Brain pericyte (primary cell): ENCODE data around the gene KLHL3.
"Not testable (repeated sequence)": the region's sequence is repeated elsewhere in the genome, so short reads cannot be mapped to it uniquely, and the experiment has no call there.

Experiments used
- DNase-seq: peaks from one replicate; pipeline ENCODE4 v3.0.0-alpha.2; 2012; ENCODE audit warnings: low read depth, low spot score

Gene KLHL3, protein sequence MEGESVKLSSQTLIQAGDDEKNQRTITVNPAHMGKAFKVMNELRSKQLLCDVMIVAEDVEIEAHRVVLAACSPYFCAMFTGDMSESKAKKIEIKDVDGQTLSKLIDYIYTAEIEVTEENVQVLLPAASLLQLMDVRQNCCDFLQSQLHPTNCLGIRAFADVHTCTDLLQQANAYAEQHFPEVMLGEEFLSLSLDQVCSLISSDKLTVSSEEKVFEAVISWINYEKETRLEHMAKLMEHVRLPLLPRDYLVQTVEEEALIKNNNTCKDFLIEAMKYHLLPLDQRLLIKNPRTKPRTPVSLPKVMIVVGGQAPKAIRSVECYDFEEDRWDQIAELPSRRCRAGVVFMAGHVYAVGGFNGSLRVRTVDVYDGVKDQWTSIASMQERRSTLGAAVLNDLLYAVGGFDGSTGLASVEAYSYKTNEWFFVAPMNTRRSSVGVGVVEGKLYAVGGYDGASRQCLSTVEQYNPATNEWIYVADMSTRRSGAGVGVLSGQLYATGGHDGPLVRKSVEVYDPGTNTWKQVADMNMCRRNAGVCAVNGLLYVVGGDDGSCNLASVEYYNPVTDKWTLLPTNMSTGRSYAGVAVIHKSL

DNA sequence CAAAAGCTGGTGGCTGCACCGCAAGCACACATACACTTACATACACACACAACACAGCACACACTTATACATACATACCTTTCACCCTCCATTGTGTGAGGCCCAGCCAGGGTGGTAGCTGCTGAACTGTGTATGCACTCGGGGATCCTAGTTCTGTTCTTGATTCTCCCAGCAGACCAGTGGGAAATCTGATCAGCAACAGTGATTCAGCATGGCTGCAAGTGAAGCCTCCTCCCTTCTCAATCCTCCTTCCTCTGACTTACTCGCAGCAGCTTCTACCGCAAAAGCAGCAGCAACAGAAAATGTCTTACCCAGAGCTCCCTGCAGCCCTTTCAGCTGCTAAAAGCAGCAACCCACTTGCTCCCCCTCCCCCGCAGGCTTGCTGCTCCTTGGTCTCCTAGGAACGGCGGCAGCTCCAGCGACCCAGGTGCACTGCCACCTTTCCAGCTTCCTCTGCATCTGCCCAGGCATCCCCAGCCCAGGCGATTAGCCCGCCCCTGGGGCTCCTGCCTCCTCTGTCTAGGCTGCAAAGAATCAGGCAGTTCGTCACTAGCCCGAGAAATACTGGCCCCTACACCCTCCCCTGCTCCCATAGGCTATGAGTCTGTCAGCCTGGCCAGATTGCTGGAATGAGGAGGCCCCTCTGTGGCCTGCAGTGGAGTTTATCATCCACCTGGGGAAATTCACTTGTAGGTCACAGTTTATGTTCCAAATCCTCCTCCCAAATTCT lies at the start of gene KLHL3:
KLHL3 (minus strand) TSS at position 535 of the 730 bp plus-strand sequence; CDS start at position 92, 443 bp downstream.
- no peak for DNase-seq

DNA sequence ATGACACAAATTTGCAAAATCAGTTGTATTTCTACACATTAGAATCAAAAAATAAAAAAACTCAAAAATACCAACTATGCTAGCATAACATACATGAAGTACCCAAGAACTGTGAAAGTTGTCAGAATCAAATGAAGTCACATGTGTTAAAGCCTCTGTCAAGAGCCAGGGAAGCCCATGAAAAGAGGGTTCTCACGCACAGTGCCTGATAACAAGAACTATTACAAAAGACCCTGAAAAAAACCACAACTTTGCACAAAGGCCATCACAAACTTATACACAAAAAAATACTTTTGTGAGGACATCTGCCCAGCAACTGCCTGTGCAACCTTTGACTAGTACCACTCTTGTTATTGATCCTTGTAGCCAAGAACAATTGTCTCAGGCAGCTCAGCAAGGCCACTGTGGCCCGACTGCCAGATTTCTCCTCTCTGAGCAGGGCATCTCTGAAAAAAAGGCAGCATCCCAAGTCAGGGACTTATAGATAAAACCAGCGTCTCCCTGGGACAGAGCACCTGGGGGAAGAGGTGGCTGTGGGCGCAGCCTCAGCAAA lies 47.2 kb upstream of the KLHL3 start:
- no peak for DNase-seq

DNA sequence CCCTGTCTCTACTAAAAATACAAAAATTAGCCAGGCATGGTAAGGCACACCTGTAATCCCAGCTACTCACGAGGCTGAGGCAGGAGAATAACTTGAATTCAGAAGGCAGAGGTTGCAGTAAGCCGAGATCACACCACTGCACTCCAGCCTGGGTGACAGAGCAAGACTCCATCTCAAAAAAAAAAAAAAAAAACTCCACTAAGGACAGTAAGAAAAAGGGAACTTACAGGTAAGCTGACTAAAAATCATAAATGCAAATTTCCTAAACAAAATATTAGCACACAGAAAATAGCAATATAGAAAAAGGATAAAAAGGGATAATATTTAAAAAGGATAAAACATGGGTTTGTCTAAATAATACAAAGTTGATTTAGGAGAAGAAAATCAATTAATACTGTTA lies 46.2 kb upstream of the KLHL3 start:
- DNase-seq: no peak

DNA sequence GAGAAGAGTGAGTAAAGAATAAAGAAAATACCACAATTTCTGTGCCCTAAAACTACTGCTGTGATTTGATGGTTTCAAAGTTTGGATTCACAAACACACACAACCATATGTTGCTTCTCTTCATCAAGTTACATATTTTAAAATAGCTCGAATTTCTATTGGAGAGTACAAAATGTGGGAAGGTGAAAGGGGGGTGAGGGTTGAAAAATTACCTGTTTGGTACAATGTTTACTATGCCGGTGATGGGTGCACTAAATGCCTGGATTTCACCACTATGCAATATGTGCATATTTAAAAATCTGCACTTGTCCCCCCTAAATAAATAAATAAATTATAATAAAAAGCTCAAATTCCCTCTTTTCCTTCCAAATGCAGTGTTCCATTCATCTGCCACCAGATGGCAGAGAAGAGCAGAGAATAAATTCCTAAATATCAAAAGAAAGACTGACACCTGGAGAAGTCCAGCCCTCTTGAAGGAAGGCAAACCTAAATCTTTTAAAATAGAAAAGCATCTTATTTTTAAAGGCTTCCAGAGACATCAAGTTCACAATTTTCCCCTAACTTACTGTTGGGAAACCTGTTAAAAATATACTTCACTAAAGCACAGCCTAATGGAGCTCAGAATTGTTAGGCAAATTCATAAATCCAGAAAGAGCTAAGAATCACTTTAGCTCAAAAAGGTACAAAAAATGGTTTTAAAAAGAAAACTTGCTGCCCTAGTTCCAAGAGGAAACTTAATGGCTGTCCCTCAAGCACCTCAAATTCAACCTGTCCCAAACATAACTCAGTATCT lies 43.1 kb upstream of the KLHL3 start:
- no peak for DNase-seq

DNA sequence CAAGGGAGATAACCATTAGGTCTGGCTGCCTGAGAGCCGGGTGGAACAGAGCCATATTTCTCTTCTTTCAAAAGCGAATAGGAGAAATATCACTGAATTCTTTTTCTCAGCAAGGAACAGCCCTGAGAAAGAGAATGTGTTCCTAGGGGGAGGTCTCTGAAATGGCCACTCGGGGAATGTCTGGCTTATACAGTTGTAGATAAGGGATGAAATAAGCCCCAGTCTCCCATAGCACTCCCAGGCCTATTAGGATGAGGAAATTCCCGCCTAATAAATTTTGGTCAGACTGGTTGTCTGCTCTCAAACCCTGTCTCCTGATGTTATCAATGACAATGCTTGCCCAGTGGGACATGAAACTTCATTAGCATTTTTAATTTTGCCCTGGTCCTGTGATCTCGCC lies 32.0 kb upstream of the KLHL3 start:
- DNase-seq: not testable (repeated sequence)

DNA sequence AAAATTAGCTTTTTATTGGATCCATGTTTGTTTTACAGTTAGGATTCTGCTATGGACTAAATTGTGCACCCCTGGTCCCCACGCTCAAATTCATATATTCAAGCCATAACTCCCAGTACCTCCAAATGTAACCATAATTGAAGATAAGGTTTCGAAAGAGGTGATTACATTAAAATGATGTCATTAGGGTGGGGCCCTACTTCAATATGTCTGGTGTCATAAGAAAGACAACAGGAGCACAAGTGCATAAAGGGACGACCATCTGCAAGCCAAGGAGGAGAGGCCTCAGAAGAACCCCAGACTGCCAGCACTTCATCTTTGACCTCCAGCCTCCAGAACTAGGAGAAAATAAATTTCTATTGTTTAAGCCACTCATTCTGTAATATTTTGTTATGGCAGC lies 25.7 kb upstream of the KLHL3 start:
- no peak for DNase-seq

DNA sequence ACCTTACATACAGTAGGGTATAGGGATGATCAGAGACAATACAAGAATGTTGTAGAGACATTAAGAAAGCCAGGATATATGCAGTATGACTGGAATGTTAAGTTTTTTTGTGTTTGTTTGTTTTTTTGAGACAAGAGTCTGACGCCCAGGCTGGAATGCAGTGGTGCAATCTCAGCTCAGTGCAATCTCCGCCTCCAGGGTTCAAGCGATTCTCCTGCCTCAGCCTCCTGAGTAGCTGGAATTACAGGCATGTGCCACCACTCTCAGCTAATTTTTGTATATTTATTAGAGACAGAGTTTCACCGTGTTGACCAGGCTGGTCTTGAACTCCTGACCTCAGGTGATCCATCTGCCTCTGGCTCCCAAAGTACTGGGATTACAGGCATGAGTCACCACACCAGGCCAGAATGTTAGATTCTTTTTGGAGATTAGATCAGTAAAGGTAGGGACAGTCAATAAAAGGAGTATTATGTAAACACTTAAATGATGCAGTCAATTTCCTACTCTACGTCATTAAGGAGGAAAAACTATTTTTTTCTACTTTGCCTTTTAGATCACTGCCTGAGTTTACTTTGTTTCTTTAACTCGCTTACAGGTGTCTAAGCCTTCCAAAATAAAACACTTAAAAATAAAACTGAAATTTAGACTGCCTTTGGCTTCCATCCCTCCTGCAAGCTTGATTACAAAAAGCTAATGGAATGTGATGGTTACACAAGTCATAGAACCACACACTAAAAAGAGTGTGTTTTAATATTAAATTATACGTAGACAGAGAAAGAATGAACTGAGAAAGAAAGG lies 25.0 kb upstream of the KLHL3 start:
- DNase-seq: no peak

DNA sequence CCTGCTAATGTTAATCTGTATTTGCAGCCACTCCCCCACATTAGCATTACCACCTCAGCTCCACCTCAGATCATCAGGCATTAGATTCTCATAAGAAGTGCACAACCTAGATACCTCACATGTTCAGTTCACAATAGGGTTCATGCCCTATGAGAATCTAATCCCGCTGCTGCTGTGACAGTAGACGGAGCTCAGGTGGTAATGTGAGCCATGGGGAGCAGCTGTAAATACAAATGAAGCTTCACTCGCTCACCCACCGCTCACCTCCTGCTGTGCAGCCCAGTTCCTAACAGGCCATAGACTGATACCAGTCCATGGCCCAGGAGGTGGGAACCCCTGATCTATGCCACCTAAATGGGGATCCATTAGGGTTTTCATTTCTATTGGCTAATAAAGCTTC lies 24.4 kb upstream of the KLHL3 start:
- DNase-seq: no peak

DNA sequence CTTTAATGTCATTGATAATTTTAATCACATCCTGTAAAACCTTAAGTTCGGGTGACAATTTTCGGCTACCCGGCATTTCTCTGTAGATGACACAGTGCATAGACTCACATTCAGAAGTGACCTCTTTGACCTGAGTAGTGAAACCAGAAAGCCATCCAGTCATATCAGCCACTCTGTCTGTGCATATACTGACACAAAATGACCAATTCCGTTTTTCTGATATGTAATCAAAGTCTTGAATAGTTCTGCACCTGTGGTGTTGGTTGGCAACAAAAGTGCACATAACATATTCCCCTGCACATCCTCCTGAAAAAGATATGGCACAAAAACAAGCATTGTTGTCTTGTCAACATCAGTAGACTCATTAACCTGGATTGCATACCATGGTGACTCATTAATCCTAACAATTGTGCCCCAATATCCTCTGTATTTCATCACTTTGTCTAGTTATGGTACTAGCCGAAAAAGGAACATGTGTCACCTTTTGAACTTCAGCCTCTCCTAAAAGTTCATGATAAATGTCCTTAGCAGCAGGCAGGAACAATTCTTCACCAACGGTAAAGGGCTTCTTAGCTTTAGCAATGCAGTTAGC lies 22.9 kb upstream of the KLHL3 start:
- DNase-seq: no peak

DNA sequence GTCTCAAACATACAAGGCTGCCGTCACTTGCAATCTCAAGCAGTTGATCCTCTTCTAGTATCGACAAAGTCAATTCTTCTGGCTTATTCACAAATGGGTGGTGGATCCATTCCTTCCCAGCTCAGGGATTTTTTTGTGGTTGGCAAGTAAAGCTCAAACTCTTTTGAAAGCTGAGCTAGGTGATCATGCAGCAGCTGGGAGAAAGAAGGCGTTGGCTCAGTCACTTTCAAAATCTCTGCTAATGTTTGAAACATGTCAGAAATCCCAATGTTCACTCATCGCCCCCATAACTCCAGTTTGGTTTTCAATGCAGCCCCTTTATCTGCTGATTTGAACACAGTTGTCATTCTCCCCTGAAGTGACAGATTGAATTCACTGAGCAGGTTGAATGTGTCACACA lies 22.2 kb upstream of the KLHL3 start:
- no peak for DNase-seq

DNA sequence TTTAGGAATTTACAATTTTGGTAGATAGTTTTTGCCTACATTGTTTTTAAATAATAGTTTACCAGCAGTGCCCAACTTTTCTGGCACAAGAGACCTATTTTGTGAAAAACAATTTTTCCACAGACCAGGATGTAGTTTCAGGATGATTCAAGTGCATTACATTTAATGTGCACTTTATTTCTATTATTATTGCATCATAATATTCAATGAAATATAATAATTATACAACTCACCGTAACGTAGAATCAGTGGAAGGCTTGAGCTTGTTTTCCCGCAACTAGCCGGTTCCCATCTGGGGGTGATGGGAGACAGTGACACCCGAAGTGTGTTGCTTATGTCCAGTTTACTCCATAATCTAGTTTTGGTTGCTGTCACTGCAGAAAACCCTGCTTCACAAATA lies 21.7 kb upstream of the KLHL3 start:
- DNase-seq: no peak

DNA sequence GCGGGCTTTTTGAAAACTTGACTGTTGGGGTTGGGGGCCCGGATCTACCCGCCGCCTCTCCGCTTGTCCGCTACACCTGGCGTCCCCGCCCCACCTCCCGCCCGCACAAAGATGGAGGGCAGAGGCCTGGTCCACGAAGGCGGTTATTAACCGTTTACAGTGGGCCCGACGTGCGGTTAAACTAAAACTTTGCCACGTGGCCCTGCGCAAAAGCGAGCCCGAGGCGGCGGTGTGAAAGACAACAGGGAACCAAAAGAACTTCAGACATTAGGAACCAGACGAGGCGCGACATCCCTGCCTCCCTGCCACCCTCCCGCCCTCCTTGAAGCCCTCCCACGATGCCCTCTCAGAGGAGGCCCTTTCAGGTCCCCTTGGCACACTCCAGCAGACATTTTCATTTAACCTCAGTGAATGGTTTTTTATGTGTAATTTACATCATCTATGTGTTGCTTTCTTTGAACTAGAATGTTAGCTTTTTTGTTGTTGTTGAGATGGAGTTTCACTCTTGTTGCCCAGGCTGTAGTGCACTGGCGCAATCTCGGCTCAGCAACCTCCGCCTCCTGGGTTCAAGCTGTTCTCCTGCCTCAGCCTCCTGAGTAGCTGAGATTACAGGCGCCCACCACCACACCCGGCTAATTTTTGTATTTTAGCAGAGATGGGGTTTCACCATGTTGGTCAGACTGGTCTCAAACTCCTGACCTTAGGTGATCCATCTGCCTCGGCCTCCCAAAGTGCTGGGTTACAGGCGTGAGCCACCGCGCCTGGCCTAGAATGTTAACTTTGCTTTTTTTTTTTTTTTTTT lies 19.3 kb upstream of the KLHL3 start:
- no peak for DNase-seq

DNA sequence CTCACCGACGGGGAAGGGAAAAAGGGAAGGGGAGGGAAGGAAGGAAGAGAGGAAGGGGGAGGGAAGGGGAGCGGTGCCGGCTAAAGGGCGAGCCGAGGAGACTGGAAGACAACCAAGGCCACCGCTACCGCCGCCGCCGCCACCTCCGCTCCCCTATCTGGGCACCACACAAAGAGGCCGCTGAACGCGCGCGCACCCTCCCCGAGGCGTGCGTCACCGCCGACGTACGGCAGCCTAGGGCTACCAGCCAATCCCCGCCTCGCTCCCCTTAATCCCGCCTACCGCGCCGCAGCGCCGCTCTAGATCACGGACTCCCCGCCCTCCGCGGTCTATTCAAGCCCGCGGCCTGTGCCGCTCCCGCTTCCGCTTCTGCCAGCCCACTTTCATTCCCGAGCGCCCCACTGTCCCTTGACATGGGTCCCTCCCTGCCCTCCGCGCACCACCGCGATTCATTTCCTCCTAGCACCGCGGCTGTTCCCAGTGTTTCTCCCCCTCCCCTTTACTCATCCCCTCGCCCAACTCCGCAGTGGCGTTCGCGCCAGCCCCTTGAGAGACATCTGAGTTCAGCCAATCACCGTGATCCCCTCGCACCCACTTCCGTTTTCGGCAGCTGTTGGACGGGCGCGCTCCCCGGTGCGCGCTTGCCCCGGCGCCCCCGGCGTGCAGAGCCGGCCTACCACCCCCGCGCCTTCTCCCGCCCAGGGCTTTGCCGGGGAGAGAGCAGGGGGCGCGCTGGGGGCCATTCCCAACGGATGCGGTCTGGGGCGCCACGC lies 18.5 kb upstream of the KLHL3 start, which contains the start of gene HNRNPA0:
HNRNPA0 (minus strand) TSS at position 176 of the 773 bp plus-strand sequence. CDS start 297 bp downstream, outside the sequence.
- DNase-seq: peak; percentile 92

DNA sequence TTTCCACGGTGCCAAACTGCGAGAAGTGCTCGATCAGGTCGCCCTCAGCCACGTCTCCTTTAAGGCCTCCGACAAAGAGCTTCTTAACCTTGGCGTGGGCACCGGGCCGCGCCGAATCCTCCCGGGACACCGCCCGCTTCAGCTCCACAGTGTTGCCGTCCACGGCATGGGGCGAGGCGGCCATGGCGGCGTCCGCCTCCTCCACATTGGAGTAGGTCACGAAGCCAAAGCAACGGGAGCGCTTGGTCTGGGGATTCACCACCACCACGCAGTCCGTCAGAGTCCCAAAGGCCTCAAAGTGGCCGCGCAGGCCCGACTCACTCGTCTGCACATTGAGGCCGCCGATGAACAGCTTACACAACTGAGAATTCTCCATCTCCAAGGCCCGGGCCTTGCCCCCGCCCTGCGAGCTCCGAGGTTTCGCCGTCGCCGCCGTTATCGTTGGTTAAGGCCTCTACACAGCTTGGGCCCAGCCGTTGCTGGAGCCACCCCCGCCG lies 17.9 kb upstream of the KLHL3 start:
- no peak for DNase-seq

DNA sequence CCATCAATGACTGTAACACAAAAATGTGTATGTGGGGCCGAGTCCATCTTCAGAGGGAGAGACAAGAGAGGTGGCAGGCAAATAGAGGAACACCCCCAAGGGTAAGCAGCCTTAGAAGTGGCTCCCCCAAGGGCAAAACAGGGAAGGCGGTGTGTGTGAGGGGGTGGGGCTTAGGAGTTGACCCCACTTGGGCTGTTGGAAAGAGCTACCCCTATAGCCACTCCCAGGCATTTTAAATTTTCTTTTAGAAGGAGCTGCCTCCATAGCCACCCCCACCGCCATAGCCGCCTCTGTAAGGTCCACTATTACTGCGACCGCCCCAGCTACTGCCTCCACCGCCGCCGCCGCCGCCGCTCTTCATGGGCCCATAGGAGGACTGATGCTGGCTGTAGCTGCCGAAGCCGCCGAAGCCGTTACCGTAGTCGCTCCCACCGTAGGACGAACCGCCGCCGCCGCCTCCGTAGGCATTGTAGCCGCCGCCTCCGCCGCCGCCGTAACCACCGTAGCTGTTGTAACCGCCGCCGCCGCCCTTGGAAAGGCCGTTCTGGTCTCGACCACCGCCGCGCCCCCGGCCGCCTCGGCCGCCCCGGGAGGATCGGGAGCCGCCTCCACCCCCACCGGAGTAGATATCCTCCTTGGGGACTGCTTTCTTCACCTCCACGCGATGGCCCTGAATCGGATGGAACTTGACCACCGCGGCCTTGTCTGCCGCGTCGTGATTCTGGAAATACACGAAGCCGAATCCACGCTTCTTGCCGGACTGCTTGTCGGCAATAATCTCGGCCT lies 17.2 kb upstream of the KLHL3 start:
- no peak for DNase-seq

DNA sequence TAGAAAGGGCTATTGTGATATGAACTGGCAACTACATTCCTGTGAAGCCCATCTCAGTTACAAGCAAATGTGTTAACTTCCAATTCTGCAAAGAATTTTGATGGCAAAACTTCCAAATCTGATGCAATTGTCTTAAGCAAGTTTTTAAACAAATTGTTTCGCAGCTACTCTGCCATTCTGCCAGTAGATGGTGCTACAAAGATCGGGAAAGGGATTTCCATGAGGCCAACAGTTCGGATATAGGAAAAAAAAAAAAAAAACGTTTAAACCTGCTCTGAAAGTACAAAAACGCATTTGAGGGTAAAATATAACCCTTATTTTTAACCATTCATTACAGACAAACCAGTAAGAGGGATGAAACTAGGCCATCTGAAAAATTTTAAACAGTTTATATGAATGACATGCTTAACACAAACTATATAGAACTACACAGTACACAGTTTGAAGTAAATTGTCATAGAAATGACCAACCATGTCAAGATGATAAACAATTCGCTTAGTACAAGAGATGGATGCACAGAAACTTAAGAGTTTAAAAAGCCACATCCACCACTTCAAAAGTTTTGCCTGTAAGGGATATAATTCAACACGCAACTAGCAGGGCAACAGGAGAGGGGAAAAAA lies 16.1 kb upstream of the KLHL3 start:
- DNase-seq: no peak

DNA sequence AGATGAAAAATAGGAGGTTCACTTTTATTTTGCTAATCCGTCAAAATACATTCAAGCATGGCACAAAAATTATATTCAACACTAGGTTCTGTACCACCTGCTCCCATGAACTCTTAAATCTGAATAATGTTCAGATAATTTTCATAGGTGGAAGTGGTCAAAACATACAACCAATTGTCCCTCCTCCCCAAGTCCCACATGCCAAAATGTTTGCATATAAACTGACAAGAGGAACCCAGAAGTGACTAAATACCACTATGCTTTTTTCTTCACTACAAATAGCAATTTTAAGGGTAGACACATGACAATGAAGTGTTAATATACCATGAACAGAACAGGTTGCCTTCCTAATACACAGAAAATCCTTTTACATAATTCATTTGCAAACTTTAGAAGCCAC lies 14.5 kb upstream of the KLHL3 start:
- DNase-seq: no peak
